ENCODE measurements around the gene APBB2.
A peak's percentile ranks its signal among the peaks of the same experiment; 100 is the strongest.
"Not testable (repeated sequence)": the region's sequence is repeated elsewhere in the genome, so short reads cannot be mapped to it uniquely, and the experiment has no call there.

Gene APBB2

GRCh38 chr4:41147570-41147969 is 66.8 kb downstream of the APBB2 start:
- not testable (repeated sequence) for H3K9me3 ChIP-seq (ENCODE audit: control insufficient read depth, low read length); H3K18ac ChIP-seq (ENCODE audit: low read depth in 1 of 2, low read length in 2 of 2); H2BK5ac ChIP-seq (ENCODE audit: low read depth, low read length, poor library complexity, severe bottlenecking); H3K27me3 ChIP-seq (ENCODE audit: control insufficient read depth in 1 of 2, insufficient read depth in 1 of 2, low read length in 2 of 2); H3K14ac ChIP-seq (ENCODE audit: low read length in 2 of 2); H3K4ac ChIP-seq (ENCODE audit: low read depth in 1 of 2, low read length in 2 of 2); H3K4me3 ChIP-seq (ENCODE audit: insufficient read depth in 1 of 2, low read depth in 1 of 2, low read length in 2 of 2); DNase-seq; H2BK12ac ChIP-seq (ENCODE audit: low read length in 2 of 2); H4K91ac ChIP-seq (ENCODE audit: low read length); H2AFZ ChIP-seq (ENCODE audit: low read depth, low read length); H3K23ac ChIP-seq (ENCODE audit: low read length in 2 of 2); H2AK5ac ChIP-seq (ENCODE audit: low read length, severe bottlenecking); H2BK120ac ChIP-seq (ENCODE audit: low read depth, low read length); H3K4me2 ChIP-seq (ENCODE audit: low read length, poor library complexity, severe bottlenecking); H3K9ac ChIP-seq (ENCODE audit: low read length); H3K79me1 ChIP-seq (replicated peaks; ENCODE audit: low read length, poor library complexity, severe bottlenecking); H3K36me3 ChIP-seq (ENCODE audit: control insufficient read depth in 1 of 2, insufficient read depth in 2 of 2, low read depth in 1 of 2, low read length in 2 of 2); H2BK15ac ChIP-seq (ENCODE audit: low read depth, poor library complexity, severe bottlenecking); H3K27ac ChIP-seq (ENCODE audit: low read length, poor library complexity, severe bottlenecking); H4K8ac ChIP-seq (ENCODE audit: low read length)
- 98% methylated on average over 3 of the region's 3 CpGs for WGBS
- peaks cover 13% of the 10 kb centered on the region for H3K4me1 ChIP-seq (ENCODE audit: control insufficient read depth, insufficient read depth, low read depth, low read length)

GRCh38 chr4:41146716-41147506 is 67.4 kb downstream of the APBB2 start:
- Histone ChIP-seq H3K27ac (ENCODE audit: low read length, poor library complexity, severe bottlenecking) (peak overlapping the region; percentile 41), H3K4me2 (ENCODE audit: low read length, poor library complexity, severe bottlenecking) (no peak overlapping the region), H3K23ac (ENCODE audit: low read length in 2 of 2) (no peak overlapping the region), H4K8ac (ENCODE audit: low read length) (peak overlapping the region; percentile 41), H3K4me3 (ENCODE audit: insufficient read depth in 1 of 2, low read depth in 1 of 2, low read length in 2 of 2) (no peak overlapping the region), H2AFZ (ENCODE audit: low read depth, low read length) (no peak overlapping the region), H2BK120ac (ENCODE audit: low read depth, low read length) (peak overlapping the region; percentile 45), H3K36me3 (ENCODE audit: control insufficient read depth in 1 of 2, insufficient read depth in 2 of 2, low read depth in 1 of 2, low read length in 2 of 2) (no peaks in the 10 kb centered on the region), H3K27me3 (ENCODE audit: control insufficient read depth in 1 of 2, insufficient read depth in 1 of 2, low read length in 2 of 2) (no peaks in the 10 kb centered on the region), H2BK15ac (ENCODE audit: low read depth, poor library complexity, severe bottlenecking) (no peak overlapping the region), H3K79me1 (replicated peaks; ENCODE audit: low read length, poor library complexity, severe bottlenecking) (peaks cover 8% of the 10 kb centered on the region), H3K18ac (ENCODE audit: low read depth in 1 of 2, low read length in 2 of 2) (peak overlapping the region in 1 of 2 experiments; percentile 85), H3K9me3 (ENCODE audit: control insufficient read depth, low read length) (no peaks in the 10 kb centered on the region), H3K4me1 (ENCODE audit: control insufficient read depth, insufficient read depth, low read depth, low read length) (peaks cover 13% of the 10 kb centered on the region), H2BK12ac (ENCODE audit: low read length in 2 of 2) (peak overlapping the region; percentile 12 to 86), H2BK5ac (ENCODE audit: low read depth, low read length, poor library complexity, severe bottlenecking) (peak overlapping the region; percentile 22), H3K9ac (ENCODE audit: low read length) (peak overlapping the region; percentile 80), H2AK5ac (ENCODE audit: low read length, severe bottlenecking) (peak overlapping the region; percentile 63), H4K91ac (ENCODE audit: low read length) (no peak overlapping the region), H3K14ac (ENCODE audit: low read length in 2 of 2) (peak overlapping the region in 1 of 2 experiments; percentile 70), H3K4ac (ENCODE audit: low read depth in 1 of 2, low read length in 2 of 2) (peak overlapping the region in 1 of 2 experiments; percentile 11)
- peak; percentile 39 for DNase-seq
- WGBS = 78% methylated on average over 13 of the region's 14 CpGs

GRCh38 chr4:41146196-41146595 is 68.1 kb downstream of the APBB2 start:
- DNase-seq = no peak
- Histone ChIP-seq H3K4ac (ENCODE audit: low read depth in 1 of 2, low read length in 2 of 2) (peak overlapping the region in 1 of 2 experiments; percentile 56), H3K23ac (ENCODE audit: low read length in 2 of 2) (no peak overlapping the region), H3K4me3 (ENCODE audit: insufficient read depth in 1 of 2, low read depth in 1 of 2, low read length in 2 of 2) (no peak overlapping the region), H3K79me1 (replicated peaks; ENCODE audit: low read length, poor library complexity, severe bottlenecking) (peaks cover 8% of the 10 kb centered on the region), H3K27me3 (ENCODE audit: control insufficient read depth in 1 of 2, insufficient read depth in 1 of 2, low read length in 2 of 2) (no peaks in the 10 kb centered on the region), H3K27ac (ENCODE audit: low read length, poor library complexity, severe bottlenecking) (peak overlapping the region; percentile 94), H2AFZ (ENCODE audit: low read depth, low read length) (no peak overlapping the region), H3K9me3 (ENCODE audit: control insufficient read depth, low read length) (no peaks in the 10 kb centered on the region), H3K9ac (ENCODE audit: low read length) (peak overlapping the region; percentile 80), H4K8ac (ENCODE audit: low read length) (no peak overlapping the region), H3K18ac (ENCODE audit: low read depth in 1 of 2, low read length in 2 of 2) (peak overlapping the region in 1 of 2 experiments; percentile 22), H2BK12ac (ENCODE audit: low read length in 2 of 2) (no peak overlapping the region), H3K36me3 (ENCODE audit: control insufficient read depth in 1 of 2, insufficient read depth in 2 of 2, low read depth in 1 of 2, low read length in 2 of 2) (peaks cover under 1% of the 10 kb centered on the region in 2 experiments), H3K14ac (ENCODE audit: low read length in 2 of 2) (no peak overlapping the region), H2BK15ac (ENCODE audit: low read depth, poor library complexity, severe bottlenecking) (no peak overlapping the region), H2AK5ac (ENCODE audit: low read length, severe bottlenecking) (peak overlapping the region; percentile 72), H3K4me1 (ENCODE audit: control insufficient read depth, insufficient read depth, low read depth, low read length) (peaks cover 13% of the 10 kb centered on the region), H4K91ac (ENCODE audit: low read length) (no peak overlapping the region), H2BK5ac (ENCODE audit: low read depth, low read length, poor library complexity, severe bottlenecking) (no peak overlapping the region), H2BK120ac (ENCODE audit: low read depth, low read length) (no peak overlapping the region), H3K4me2 (ENCODE audit: low read length, poor library complexity, severe bottlenecking) (no peak overlapping the region)
- 98% methylated on average over 5 of the region's 5 CpGs for WGBS

GRCh38 chr4:41145571-41146078 is 68.7 kb downstream of the APBB2 start:
- H3K9me3 ChIP-seq (ENCODE audit: control insufficient read depth, low read length) = no peaks in the 10 kb centered on the region
- H2BK120ac ChIP-seq (ENCODE audit: low read depth, low read length) = no peak overlapping the region
- no peak overlapping the region for H4K91ac ChIP-seq (ENCODE audit: low read length)
- 58% methylated on average over 3 of the region's 3 CpGs for WGBS
- no peak overlapping the region for H3K4me2 ChIP-seq (ENCODE audit: low read length, poor library complexity, severe bottlenecking)
- H3K9ac ChIP-seq (ENCODE audit: low read length) = no peak overlapping the region
- no peaks in the 10 kb centered on the region for H3K27me3 ChIP-seq (ENCODE audit: control insufficient read depth in 1 of 2, insufficient read depth in 1 of 2, low read length in 2 of 2)
- peak overlapping the region in 1 of 2 experiments; percentile 56 for H3K4ac ChIP-seq (ENCODE audit: low read depth in 1 of 2, low read length in 2 of 2)
- H2AK5ac ChIP-seq (ENCODE audit: low read length, severe bottlenecking) = peak overlapping the region; percentile 54
- no peak overlapping the region for H3K23ac ChIP-seq (ENCODE audit: low read length in 2 of 2)
- peaks cover 3% of the 10 kb centered on the region for H3K79me1 ChIP-seq (replicated peaks; ENCODE audit: low read length, poor library complexity, severe bottlenecking)
- H2BK12ac ChIP-seq (ENCODE audit: low read length in 2 of 2) = no peak overlapping the region
- H4K8ac ChIP-seq (ENCODE audit: low read length) = no peak overlapping the region
- DNase-seq = peak; percentile 47
- H3K18ac ChIP-seq (ENCODE audit: low read depth in 1 of 2, low read length in 2 of 2) = peak overlapping the region in 1 of 2 experiments; percentile 4
- no peak overlapping the region for H3K14ac ChIP-seq (ENCODE audit: low read length in 2 of 2)
- H2AFZ ChIP-seq (ENCODE audit: low read depth, low read length) = no peak overlapping the region
- H3K27ac ChIP-seq (ENCODE audit: low read length, poor library complexity, severe bottlenecking) = peak overlapping the region; percentile 94
- no peak overlapping the region for H2BK5ac ChIP-seq (ENCODE audit: low read depth, low read length, poor library complexity, severe bottlenecking)
- H2BK15ac ChIP-seq (ENCODE audit: low read depth, poor library complexity, severe bottlenecking) = no peak overlapping the region
- peaks cover 2 to 3% of the 10 kb centered on the region in 2 experiments for H3K36me3 ChIP-seq (ENCODE audit: control insufficient read depth in 1 of 2, insufficient read depth in 2 of 2, low read depth in 1 of 2, low read length in 2 of 2)
- H3K4me1 ChIP-seq (ENCODE audit: control insufficient read depth, insufficient read depth, low read depth, low read length) = peaks cover 13% of the 10 kb centered on the region
- H3K4me3 ChIP-seq (ENCODE audit: insufficient read depth in 1 of 2, low read depth in 1 of 2, low read length in 2 of 2) = no peak overlapping the region

Measured in mesenchymal stem cell (in vitro differentiated cells and primary cell).